Inferior parietal cortex (tissue), 1 donor: ENCODE measurements around the gene SEZ6L2.
"Not testable (repeated sequence)": the region's sequence is repeated elsewhere in the genome, so short reads cannot be mapped to it uniquely, and the experiment has no call there.

Source experiments
- DNase-seq: peaks from one replicate; pipeline ENCODE4 v3.0.0-alpha.2; 2016; ENCODE audit errors: extremely low spot score

SEZ6L2 gene

GRCh38 chr16:29910819-29911675 lies 11.7 kb upstream of the SEZ6L2 start:
- no peak for DNase-seq

GRCh38 chr16:29909851-29910250 lies 10.5 kb upstream of the SEZ6L2 start:
- DNase-seq, result not testable (repeated sequence)

- DNase-seq, result no peak
Measured at GRCh38 chr16:29909391-29909790, 10.0 kb upstream of the SEZ6L2 start.

GRCh38 chr16:29908719-29909220 lies 9.4 kb upstream of the SEZ6L2 start:
- no peak for DNase-seq

GRCh38 chr16:29907973-29908372 lies 8.6 kb upstream of the SEZ6L2 start:
- no peak for DNase-seq

- no peak for DNase-seq
Measured at GRCh38 chr16:29906520-29907244, 7.3 kb upstream of the SEZ6L2 start.

GRCh38 chr16:29905668-29906067 lies 6.3 kb upstream of the SEZ6L2 start:
- DNase-seq, result no peak

- DNase-seq, result no peak
Measured at GRCh38 chr16:29904947-29905346, 5.6 kb upstream of the SEZ6L2 start.

GRCh38 chr16:29903590-29903989 lies 4.2 kb upstream of the SEZ6L2 start:
- DNase-seq, result no peak

GRCh38 chr16:29901607-29901945 lies 2.2 kb upstream of the SEZ6L2 start:
- no peak for DNase-seq

- no peak for DNase-seq
Measured at GRCh38 chr16:29900888-29901606, 1.7 kb upstream of the SEZ6L2 start.

GRCh38 chr16:29900102-29900887 lies 945 bp upstream of the SEZ6L2 start, which contains the start of gene ASPHD1:
Gene ASPHD1, plus strand, starts transcription at chr16:29900488. Its CDS starts 484 bp downstream, at chr16:29900972.
- peak; percentile 78 for DNase-seq

- DNase-seq, result no peak
Measured at GRCh38 chr16:29898804-29899515, 390 bp downstream of the SEZ6L2 start.

- DNase-seq, result no peak
Measured at GRCh38 chr16:29898135-29898803, 1.1 kb downstream of the SEZ6L2 start.

- no peak for DNase-seq
Measured at GRCh38 chr16:29897333-29897732, 2.0 kb downstream of the SEZ6L2 start.

- no peak for DNase-seq
Measured at GRCh38 chr16:29896841-29897240, 2.5 kb downstream of the SEZ6L2 start.

- no peak for DNase-seq
Measured at GRCh38 chr16:29894352-29894751, 5.0 kb downstream of the SEZ6L2 start.

GRCh38 chr16:29893553-29893952 lies 5.8 kb downstream of the SEZ6L2 start:
- DNase-seq, result no peak

GRCh38 chr16:29892458-29892813 lies 6.9 kb downstream of the SEZ6L2 start:
- no peak for DNase-seq
